H1 (cell line): ENCODE results near the gene LSM3. TPM values are rescaled to one million over a fixed set of nuclear protein-coding genes. Genes with fewer than 3 reads are reported as not detected.

Source experiments
- KDM5A ChIP-seq: fragments of 200-600 bp; IDR thresholded peaks from 2 replicates; pipeline ENCODE4 v1.7.1; 2012; ENCODE audit warnings: mild to moderate bottlenecking, low read length, inconsistent platforms, mixed read lengths
- TEAD4 ChIP-seq: IDR thresholded peaks from 2 replicates; pipeline ENCODE4 v1.6.1; 2012; ENCODE audit warnings: low read depth, low read length, inconsistent platforms, mixed read lengths
- polyA plus RNA-seq, 7 experiments: library from polyadenylated mRNA; depleted of rRNA in 3 of 7; stranded (reverse) in 5 of 7; unstranded in 2 of 7; fragments of >200 nt in 5 of 7; fragments of 200-250 nt in 2 of 7; gene quantifications; 1 replicate in 5 of 7; 2 replicates in 1 of 7; 4 replicates in 1 of 7; pipeline versions ENCODE4 v1.2.1 to v1.2.3, GENCODE V29; 2011 to 2013; ENCODE audit warnings: missing spikeins in 2 of 7, mixed read lengths in 2 of 7
- total RNA-seq: library from RNA; stranded (reverse); fragmentation: NEBNext Ultra II Directional; extraction: Animal tissue kit (Norgen Biotek cat#: 25700); gene quantifications from 2 replicates; pipeline ENCODE4 v1.2.1, GENCODE V29; 2021
- TF ChIP-seq, protein P1 (sequence below): fragments of 300-600 bp; sonication (generic); IDR thresholded peaks from 2 replicates; pipeline ENCODE4 v1.7.1; 2012; ENCODE audit warnings: low read length, moderate library complexity, mild to moderate bottlenecking, inconsistent platforms; ENCODE audit not compliant: insufficient replicate concordance

LSM3 gene
- total and polyA plus RNA-seq, 2 of the 8 experiments (the other 6 are each of a cell fraction or from before 2014, with no cell fraction given), result 7.1 to 25.4 TPM

DNA sequence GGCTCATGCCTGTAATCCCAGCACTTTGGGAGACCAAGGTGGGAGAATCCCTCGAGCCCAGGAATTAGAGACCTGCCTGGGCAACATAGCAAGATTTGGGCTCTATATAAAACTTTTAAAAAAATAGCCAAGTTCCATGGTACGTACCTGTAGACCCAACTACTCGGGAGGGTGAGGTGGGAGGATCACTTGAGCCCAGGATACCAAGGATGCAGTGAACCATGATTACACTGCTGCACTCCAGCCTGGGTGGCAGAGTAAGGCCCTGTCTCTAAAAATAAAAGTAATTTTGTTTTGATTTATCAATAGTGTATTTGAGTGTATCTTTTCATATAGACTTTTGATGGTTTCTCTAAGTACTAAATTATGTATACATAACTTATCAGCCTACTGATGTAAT, 63.1 kb downstream of the LSM3 start (continued):
- TF ChIP-seq, protein P1, sequence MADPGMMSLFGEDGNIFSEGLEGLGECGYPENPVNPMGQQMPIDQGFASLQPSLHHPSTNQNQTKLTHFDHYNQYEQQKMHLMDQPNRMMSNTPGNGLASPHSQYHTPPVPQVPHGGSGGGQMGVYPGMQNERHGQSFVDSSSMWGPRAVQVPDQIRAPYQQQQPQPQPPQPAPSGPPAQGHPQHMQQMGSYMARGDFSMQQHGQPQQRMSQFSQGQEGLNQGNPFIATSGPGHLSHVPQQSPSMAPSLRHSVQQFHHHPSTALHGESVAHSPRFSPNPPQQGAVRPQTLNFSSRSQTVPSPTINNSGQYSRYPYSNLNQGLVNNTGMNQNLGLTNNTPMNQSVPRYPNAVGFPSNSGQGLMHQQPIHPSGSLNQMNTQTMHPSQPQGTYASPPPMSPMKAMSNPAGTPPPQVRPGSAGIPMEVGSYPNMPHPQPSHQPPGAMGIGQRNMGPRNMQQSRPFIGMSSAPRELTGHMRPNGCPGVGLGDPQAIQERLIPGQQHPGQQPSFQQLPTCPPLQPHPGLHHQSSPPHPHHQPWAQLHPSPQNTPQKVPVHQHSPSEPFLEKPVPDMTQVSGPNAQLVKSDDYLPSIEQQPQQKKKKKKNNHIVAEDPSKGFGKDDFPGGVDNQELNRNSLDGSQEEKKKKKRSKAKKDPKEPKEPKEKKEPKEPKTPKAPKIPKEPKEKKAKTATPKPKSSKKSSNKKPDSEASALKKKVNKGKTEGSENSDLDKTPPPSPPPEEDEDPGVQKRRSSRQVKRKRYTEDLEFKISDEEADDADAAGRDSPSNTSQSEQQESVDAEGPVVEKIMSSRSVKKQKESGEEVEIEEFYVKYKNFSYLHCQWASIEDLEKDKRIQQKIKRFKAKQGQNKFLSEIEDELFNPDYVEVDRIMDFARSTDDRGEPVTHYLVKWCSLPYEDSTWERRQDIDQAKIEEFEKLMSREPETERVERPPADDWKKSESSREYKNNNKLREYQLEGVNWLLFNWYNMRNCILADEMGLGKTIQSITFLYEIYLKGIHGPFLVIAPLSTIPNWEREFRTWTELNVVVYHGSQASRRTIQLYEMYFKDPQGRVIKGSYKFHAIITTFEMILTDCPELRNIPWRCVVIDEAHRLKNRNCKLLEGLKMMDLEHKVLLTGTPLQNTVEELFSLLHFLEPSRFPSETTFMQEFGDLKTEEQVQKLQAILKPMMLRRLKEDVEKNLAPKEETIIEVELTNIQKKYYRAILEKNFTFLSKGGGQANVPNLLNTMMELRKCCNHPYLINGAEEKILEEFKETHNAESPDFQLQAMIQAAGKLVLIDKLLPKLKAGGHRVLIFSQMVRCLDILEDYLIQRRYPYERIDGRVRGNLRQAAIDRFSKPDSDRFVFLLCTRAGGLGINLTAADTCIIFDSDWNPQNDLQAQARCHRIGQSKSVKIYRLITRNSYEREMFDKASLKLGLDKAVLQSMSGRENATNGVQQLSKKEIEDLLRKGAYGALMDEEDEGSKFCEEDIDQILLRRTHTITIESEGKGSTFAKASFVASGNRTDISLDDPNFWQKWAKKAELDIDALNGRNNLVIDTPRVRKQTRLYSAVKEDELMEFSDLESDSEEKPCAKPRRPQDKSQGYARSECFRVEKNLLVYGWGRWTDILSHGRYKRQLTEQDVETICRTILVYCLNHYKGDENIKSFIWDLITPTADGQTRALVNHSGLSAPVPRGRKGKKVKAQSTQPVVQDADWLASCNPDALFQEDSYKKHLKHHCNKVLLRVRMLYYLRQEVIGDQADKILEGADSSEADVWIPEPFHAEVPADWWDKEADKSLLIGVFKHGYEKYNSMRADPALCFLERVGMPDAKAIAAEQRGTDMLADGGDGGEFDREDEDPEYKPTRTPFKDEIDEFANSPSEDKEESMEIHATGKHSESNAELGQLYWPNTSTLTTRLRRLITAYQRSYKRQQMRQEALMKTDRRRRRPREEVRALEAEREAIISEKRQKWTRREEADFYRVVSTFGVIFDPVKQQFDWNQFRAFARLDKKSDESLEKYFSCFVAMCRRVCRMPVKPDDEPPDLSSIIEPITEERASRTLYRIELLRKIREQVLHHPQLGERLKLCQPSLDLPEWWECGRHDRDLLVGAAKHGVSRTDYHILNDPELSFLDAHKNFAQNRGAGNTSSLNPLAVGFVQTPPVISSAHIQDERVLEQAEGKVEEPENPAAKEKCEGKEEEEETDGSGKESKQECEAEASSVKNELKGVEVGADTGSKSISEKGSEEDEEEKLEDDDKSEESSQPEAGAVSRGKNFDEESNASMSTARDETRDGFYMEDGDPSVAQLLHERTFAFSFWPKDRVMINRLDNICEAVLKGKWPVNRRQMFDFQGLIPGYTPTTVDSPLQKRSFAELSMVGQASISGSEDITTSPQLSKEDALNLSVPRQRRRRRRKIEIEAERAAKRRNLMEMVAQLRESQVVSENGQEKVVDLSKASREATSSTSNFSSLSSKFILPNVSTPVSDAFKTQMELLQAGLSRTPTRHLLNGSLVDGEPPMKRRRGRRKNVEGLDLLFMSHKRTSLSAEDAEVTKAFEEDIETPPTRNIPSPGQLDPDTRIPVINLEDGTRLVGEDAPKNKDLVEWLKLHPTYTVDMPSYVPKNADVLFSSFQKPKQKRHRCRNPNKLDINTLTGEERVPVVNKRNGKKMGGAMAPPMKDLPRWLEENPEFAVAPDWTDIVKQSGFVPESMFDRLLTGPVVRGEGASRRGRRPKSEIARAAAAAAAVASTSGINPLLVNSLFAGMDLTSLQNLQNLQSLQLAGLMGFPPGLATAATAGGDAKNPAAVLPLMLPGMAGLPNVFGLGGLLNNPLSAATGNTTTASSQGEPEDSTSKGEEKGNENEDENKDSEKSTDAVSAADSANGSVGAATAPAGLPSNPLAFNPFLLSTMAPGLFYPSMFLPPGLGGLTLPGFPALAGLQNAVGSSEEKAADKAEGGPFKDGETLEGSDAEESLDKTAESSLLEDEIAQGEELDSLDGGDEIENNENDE, result no peak
- TF ChIP-seq KDM5A, result no peak
- no peak for TF ChIP-seq TEAD4
- TF ChIP-seq, all 59 proteins: peak for 0
